GM12801 (cell line): ENCODE results near the gene SLC17A7.

Experiments used
- TF ChIP-seq, protein P1 (sequence below): IDR thresholded peaks from one replicate; pipeline ENCODE4 v1.5.1; 2011; ENCODE audit warnings: control low read depth; ENCODE audit not compliant: insufficient read length; ENCODE audit errors: extremely low read depth

The SLC17A7 gene

GRCh38 chr19:49421039-49421877 lies 20.1 kb downstream of the SLC17A7 start:
- TF ChIP-seq, protein P1, sequence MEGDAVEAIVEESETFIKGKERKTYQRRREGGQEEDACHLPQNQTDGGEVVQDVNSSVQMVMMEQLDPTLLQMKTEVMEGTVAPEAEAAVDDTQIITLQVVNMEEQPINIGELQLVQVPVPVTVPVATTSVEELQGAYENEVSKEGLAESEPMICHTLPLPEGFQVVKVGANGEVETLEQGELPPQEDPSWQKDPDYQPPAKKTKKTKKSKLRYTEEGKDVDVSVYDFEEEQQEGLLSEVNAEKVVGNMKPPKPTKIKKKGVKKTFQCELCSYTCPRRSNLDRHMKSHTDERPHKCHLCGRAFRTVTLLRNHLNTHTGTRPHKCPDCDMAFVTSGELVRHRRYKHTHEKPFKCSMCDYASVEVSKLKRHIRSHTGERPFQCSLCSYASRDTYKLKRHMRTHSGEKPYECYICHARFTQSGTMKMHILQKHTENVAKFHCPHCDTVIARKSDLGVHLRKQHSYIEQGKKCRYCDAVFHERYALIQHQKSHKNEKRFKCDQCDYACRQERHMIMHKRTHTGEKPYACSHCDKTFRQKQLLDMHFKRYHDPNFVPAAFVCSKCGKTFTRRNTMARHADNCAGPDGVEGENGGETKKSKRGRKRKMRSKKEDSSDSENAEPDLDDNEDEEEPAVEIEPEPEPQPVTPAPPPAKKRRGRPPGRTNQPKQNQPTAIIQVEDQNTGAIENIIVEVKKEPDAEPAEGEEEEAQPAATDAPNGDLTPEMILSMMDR, result no peak

DNA sequence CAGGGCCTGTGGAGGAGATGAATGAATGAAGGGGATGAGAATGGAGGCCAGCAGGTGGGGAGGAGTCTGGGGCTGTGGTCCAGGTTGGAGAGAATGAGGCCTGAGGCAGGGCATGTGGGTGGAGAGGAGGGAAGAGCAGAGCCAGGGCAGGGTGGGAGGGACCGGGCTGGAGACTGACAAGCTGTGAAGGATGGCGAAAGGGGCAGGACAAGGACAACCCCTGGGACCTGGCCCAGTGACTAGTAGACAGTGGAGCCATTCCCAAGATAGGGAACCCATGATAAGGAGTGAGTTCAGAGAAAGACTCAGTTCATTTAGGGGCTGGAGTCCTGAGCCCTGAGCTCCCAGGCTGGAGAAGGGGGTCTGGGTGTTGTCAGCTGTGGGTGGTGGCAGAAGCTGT lies 21.1 kb downstream of the SLC17A7 start:
- TF ChIP-seq, protein P1, result no peak

DNA sequence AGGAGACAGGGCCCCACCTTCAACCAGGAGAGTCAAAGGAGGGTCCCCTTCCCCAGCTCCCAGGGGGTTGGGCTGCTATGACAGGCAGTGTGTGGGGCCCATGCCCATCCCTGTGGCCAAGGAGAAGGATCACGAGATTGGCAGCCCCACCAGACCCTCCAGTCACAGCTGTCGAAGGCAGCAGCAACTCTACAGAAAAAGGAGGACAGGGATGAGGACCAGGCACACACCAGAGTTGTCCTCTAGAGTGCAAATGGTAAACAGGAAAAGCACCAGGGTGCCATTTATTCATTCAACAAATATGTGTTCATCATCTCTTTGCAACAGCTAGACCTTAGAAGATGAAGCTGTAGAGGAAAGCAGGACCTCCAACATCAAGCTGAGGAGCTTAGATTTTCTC lies 22.2 kb downstream of the SLC17A7 start:
- TF ChIP-seq, protein P1, result no peak

- TF ChIP-seq, protein P1, result no peak
These were observed 22.8 kb downstream of the SLC17A7 start for GRCh38 chr19:49418511-49418910.

- TF ChIP-seq, protein P1, result no peak
These were observed 24.2 kb downstream of the SLC17A7 start for GRCh38 chr19:49417088-49417487.

DNA sequence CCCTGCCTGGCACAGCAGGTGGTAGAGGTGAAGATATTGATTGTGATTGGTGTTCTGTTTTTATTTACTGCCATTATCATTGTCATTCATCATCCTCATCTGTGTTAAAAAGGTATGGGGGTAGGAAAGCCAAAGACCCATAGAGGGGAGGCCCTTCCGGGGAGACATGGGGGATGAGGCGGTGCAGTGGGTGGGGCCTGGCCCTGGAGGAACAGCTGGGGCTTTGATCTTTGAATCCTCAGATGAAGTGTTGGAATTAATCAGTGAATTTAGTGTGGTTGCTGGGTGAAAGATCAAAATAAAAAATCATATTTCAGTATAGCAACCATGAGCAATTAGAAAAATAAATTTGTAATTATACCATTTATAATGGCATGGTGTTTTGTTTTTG lies 25.5 kb downstream of the SLC17A7 start:
- TF ChIP-seq, protein P1, result no peak

- TF ChIP-seq, protein P1, result no peak
These were observed 26.1 kb downstream of the SLC17A7 start for GRCh38 chr19:49415102-49415809.
